Activated naive CD8-positive, alpha-beta T cell treated with anti-CD3 and anti-CD28 coated beads, Interleukin-2, amount 10 ng/mL, durations not matched to agents 7 days and 5 days (primary cell): Measurements from ENCODE around the gene ART4. TPM values are rescaled to one million over a fixed set of nuclear protein-coding genes. Genes with fewer than 3 reads are reported as not detected.

ENCODE experiments used
- ATAC-seq: fragments of 150-1000 bp; cut with Tn5 transposase; one replicate; pipeline ENCODE4 v1.10.0; 2021; ENCODE audit warnings: low read depth, moderate library complexity
- POLR2A ChIA-PET: fragments of 350-600 bp; sonication (Branson Sonifier 250); formaldehyde crosslinking; loops from one replicate; lab custom pipeline; 2021; ENCODE audit warnings: antibody characterized with exemption; lab: Charles Lee
- DNase-seq: peaks from one replicate; pipeline ENCODE4 v3.0.0; 2021
- H3K27ac Mint-ChIP-seq: one replicate; pipeline ENCODE4 v1.8.0; 2022; ENCODE audit warnings: mild to moderate bottlenecking, mixed read lengths
- H3K27me3 Mint-ChIP-seq: one replicate; pipeline ENCODE4 v1.8.0; 2022; ENCODE audit warnings: mild to moderate bottlenecking, moderate library complexity, mixed read lengths
- H3K36me3 Mint-ChIP-seq: one replicate; pipeline ENCODE4 v1.8.0; 2021; ENCODE audit warnings: mild to moderate bottlenecking, mixed read lengths
- H3K4me1 Mint-ChIP-seq: one replicate; pipeline ENCODE4 v1.8.0; 2021; ENCODE audit warnings: mixed read lengths
- H3K4me3 Mint-ChIP-seq: one replicate; pipeline ENCODE4 v1.8.0; 2022; ENCODE audit warnings: mild to moderate bottlenecking, moderate library complexity, mixed read lengths
- H3K9me3 Mint-ChIP-seq: one replicate; pipeline ENCODE4 v1.8.0; 2021; ENCODE audit warnings: mixed read lengths
- total RNA-seq, 2 experiments: library from RNA; stranded (reverse); gene quantifications; one replicate each; pipeline ENCODE4 v1.2.3, GENCODE V29; 2021

The ART4 gene
- not detected for total RNA-seq

- Mint-ChIP-seq H3K27ac (no peak within 1 kb of the TSS), H3K4me3 (no peak within 1 kb of the TSS), H3K27me3 (peaks cover 5% of the 10 kb centered on the region), H3K36me3 (peaks cover 2% of the 10 kb centered on the region), H3K4me1 (peaks cover 6% of the 10 kb centered on the region), H3K9me3 (no peaks in the 10 kb centered on the region)
- POLR2A ChIA-PET: no interaction called here
- DNase-seq: no peak
- ATAC-seq: no peak
These were observed at the start of gene ART4 for GRCh38 chr12:14843425-14843887. Gene ART4, minus strand, starts transcription at chr12:14843526. Its CDS starts 413 bp downstream, at chr12:14843113.

DNA sequence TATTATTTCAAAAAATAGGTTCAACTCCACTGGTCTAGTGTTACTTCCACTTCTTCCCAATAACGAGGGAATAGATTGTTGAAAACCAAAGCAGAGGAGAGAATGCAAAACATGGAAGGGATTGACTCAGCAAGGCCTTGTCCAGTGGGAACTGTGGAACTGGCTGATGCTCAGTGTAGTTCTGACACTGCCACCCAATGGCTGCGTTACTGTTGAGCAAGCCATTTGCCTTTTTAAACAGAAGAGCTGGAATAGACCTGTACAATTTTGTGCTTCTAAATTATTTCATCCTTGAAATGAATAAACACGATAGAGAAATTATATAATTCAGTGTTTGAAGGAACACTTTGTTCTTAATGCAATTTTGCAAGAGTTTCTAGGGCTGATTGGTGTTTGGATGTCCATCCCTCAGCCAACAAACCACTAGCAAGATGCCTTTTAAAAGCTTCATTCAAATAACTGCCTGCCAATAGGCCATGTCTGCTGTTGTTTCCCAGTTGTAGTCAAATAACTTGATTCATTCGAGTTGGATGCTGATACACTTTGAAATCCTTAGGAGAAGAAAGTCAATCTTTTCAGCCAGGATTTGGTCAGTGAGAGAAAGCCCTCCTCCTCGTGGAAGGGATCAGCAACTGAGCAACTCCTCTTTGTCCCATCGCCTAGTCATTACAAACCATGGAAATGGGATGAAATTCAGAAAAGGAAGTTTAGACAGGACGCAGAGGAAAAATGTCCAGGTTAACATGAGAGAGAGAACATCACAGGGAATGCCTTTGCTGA is 49.6 kb upstream of the ART4 start:
- Mint-ChIP-seq H3K4me1 (no peaks in the 10 kb centered on the region), H3K27me3 (peaks cover 9% of the 10 kb centered on the region), H3K4me3 (no peak overlapping the region), H3K27ac (no peak overlapping the region), H3K36me3 (peaks cover 2% of the 10 kb centered on the region), H3K9me3 (no peaks in the 10 kb centered on the region)
- no peak for ATAC-seq
- POLR2A ChIA-PET: no interaction called here
- DNase-seq: no peak

DNA sequence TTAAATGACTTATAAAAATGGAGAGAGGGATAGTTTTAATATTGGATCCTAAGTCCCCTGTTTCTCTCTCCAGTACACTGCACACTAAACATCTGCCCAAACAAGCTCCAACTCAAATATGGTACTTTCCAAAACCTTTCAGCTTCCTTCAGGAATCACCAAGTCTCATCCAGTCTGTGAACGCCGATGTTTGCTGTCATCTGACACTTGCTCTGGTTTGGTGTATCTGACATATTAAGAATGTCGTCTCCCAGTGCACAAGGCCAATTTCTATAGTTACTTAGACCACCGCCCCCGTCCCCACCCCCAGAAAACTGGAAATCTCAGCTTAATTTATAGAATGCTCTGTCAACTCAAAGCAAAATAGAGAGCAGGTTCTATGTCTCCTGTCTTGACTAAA is 47.4 kb upstream of the ART4 start:
- H3K9me3 Mint-ChIP-seq: no peaks in the 10 kb centered on the region
- H3K4me3 Mint-ChIP-seq: no peak overlapping the region
- H3K27ac Mint-ChIP-seq: no peak overlapping the region
- H3K36me3 Mint-ChIP-seq: peaks cover 2% of the 10 kb centered on the region
- no peak for DNase-seq
- no peak for ATAC-seq
- peaks cover 3% of the 10 kb centered on the region for H3K4me1 Mint-ChIP-seq
- H3K27me3 Mint-ChIP-seq: peaks cover 12% of the 10 kb centered on the region
- POLR2A ChIA-PET: no interaction called here

DNA sequence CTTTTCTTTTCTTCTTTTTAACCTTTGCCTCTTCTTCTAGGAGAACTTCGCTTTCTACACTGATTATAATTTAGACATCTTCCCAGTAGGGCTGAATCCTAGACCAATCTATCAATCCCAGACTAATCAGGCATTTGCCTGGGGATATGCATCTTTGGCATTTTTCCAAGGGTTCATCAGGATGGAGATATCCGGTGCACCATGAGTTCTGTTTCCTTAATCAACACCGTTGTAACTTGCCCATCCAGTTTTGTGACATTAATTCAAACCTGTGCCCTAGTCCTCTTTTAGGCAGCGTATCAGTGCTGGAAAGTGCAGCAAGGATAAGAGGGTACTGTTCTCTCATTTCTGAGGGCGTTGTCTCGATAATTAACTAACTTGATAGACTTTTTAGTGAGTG is 42.9 kb upstream of the ART4 start:
- peaks cover 12% of the 10 kb centered on the region for H3K27me3 Mint-ChIP-seq
- DNase-seq (no peak), ATAC-seq (no peak)
- no peak overlapping the region for H3K4me3 Mint-ChIP-seq
- peaks cover 11% of the 10 kb centered on the region for H3K4me1 Mint-ChIP-seq
- H3K9me3 Mint-ChIP-seq: no peaks in the 10 kb centered on the region
- POLR2A ChIA-PET: no interaction called here
- H3K27ac Mint-ChIP-seq: no peak overlapping the region
- H3K36me3 Mint-ChIP-seq: peaks cover 5% of the 10 kb centered on the region

GRCh38 chr12:14885718-14886221 is 42.4 kb upstream of the ART4 start, which contains the start of gene MGP:
Gene MGP, minus strand, starts transcription at chr12:14885854. Its CDS starts 63 bp downstream, at chr12:14885791.
- H3K4me3 Mint-ChIP-seq: peak within 1 kb of the TSS; percentile 51
- POLR2A ChIA-PET: no interaction called here
- no peak for ATAC-seq
- H3K9me3 Mint-ChIP-seq: peaks cover 3% of the 10 kb centered on the region
- peaks cover 12% of the 10 kb centered on the region for H3K27me3 Mint-ChIP-seq
- peaks cover 14% of the 10 kb centered on the region for H3K4me1 Mint-ChIP-seq
- no peak within 1 kb of the TSS for H3K27ac Mint-ChIP-seq
- peaks cover 8% of the 10 kb centered on the region for H3K36me3 Mint-ChIP-seq
- no peak for DNase-seq

DNA sequence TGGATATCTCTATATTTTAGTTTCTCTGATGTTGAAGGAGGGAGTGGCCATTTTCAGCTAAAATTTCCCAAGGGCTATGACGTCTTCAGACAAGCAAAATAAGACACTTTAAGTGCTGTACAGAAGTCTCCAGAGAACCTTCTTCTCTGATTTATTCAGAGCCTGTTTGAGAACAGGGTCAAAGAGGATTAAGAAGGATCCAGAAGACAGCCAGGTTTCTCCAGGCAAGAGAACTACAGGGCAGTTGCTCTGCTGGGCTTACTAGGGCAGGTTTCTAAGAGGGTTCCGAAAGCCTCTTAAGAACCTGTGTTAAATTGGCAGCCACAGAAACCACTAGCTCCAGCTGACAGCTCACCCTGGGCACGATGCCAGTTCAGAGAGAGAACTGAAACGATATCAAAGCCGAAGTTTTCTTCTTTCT is 41.1 kb upstream of the ART4 start:
- H3K27ac Mint-ChIP-seq: peak overlapping the region; percentile 1
- H3K4me3 Mint-ChIP-seq: peak overlapping the region; percentile 51

GRCh38 chr12:14883686-14884085 is 40.4 kb upstream of the ART4 start:
- ATAC-seq: no peak
- Mint-ChIP-seq H3K4me1 (peaks cover 15% of the 10 kb centered on the region), H3K36me3 (peaks cover 12% of the 10 kb centered on the region), H3K9me3 (peaks cover 5% of the 10 kb centered on the region), H3K27ac (no peak overlapping the region), H3K27me3 (peaks cover 10% of the 10 kb centered on the region), H3K4me3 (no peak overlapping the region)
- POLR2A ChIA-PET: interaction anchor here (1.1 to 1.4 kb wide), 2 partner anchors 78 to 112 kb away, joined by 3 read pairs; partner anchors contain the start of gene ARHGDIB
- DNase-seq: no peak

More for the DNA sequence above, 41.1 kb upstream of the ART4 start:
- peaks cover 12% of the 10 kb centered on the region for H3K27me3 Mint-ChIP-seq
- H3K36me3 Mint-ChIP-seq: peaks cover 12% of the 10 kb centered on the region
- DNase-seq (peak; percentile 55), ATAC-seq (peak; percentile 87)
- H3K9me3 Mint-ChIP-seq: peaks cover 5% of the 10 kb centered on the region
- H3K4me1 Mint-ChIP-seq: peaks cover 15% of the 10 kb centered on the region
- POLR2A ChIA-PET: interaction anchor here (1.1 to 1.4 kb wide), 2 partner anchors 77 to 113 kb away, joined by 3 read pairs; partner anchors contain the start of gene ARHGDIB

DNA sequence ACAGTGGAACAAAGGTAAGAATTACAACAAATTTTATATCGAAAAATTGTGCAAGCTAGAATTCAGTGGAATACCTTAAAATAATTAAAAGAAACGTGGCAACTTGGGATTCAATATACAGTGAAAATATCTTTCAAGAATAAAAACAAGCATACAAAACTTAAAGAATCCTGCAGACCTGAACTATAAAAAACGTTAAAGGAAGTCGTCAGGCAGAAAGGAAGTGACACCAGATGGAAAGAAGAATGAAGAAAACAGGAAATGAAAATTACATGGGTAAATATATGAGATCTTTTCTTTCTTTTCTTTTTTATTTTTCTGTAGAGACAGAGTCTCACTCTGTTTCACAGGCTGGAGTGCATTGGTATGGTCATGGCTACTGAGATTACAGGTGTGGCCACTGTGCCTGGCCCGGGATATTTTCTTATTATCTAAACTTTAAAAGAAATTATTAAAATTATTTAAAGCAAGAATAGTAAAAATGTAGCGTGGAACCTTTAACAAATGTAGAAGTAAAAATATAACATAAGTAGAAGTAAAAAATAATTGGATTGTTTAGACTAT is 37.6 kb upstream of the ART4 start:
- POLR2A ChIA-PET: no interaction called here
- Mint-ChIP-seq H3K9me3 (peaks cover 5% of the 10 kb centered on the region), H3K27ac (peak overlapping the region; percentile 64), H3K4me1 (peaks cover 14% of the 10 kb centered on the region), H3K36me3 (peaks cover 10% of the 10 kb centered on the region), H3K4me3 (peak overlapping the region; percentile 27), H3K27me3 (peaks cover 2% of the 10 kb centered on the region)
- DNase-seq: no peak
- ATAC-seq: no peak

DNA sequence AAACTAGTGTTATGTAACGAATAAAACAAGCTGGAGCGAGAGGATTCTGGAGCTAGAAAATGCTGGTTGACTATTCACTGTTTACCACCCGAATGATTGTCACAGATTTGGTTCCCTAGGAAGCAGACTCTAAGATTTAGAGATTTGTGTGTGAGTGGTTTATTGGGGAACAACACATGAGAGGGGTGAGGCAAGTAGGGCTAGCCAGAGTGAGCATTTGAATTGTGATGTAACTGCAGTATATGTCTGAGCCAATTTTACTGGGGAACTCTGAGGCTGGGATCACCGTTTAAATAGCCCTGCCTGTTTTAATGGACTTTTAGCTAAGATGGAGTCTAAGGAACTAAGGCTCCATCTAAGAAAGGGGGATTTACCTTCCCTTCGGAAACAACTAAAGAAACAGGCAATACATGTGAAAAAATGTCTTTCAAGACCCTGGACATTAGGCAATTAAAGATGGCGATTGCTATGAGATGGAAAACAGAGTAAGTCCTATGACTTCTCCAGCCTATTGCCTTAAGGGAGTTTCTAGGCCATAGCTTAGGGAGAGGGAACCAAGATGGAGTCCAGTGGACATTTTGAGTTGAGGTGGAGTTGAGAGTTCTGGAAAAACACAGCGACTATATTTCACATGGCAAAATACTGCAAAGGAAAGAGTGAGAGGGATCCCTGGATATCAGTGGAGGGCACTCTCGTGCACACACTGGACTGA is 36.1 kb upstream of the ART4 start:
- H3K4me1 Mint-ChIP-seq: peaks cover 6% of the 10 kb centered on the region
- H3K4me3 Mint-ChIP-seq: no peak overlapping the region
- peaks cover 10% of the 10 kb centered on the region for H3K36me3 Mint-ChIP-seq
- no peak overlapping the region for H3K27ac Mint-ChIP-seq
- POLR2A ChIA-PET: no interaction called here
- peaks cover 2% of the 10 kb centered on the region for H3K27me3 Mint-ChIP-seq
- DNase-seq (no peak), ATAC-seq (no peak)
- peaks cover 5% of the 10 kb centered on the region for H3K9me3 Mint-ChIP-seq

DNA sequence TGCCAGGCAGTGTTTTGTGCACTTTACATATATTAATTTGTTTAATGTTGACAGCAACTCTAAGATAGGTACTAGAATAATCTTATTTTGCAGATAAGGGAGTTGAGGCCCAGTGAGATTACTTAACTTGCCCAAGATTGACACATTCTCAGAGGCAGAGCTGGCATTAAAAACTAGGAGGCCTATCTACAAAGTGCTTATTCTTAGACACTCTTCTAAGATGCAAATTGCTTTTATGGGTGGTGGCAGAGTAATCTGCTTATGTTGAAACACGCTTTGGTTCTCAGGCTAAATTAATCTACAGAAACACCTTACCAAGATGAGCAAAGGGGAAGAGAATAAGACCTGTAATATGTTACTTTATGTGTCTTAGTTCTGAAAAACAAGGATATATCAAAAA is 35.2 kb upstream of the ART4 start:
- POLR2A ChIA-PET: no interaction called here
- H3K4me3 Mint-ChIP-seq: no peak overlapping the region
- peaks cover 4% of the 10 kb centered on the region for H3K4me1 Mint-ChIP-seq
- peaks cover 12% of the 10 kb centered on the region for H3K36me3 Mint-ChIP-seq
- H3K9me3 Mint-ChIP-seq: peaks cover 5% of the 10 kb centered on the region
- peaks cover 2% of the 10 kb centered on the region for H3K27me3 Mint-ChIP-seq
- no peak overlapping the region for H3K27ac Mint-ChIP-seq
- DNase-seq (no peak), ATAC-seq (no peak)

- no peak for DNase-seq
- no peak overlapping the region for H3K4me3 Mint-ChIP-seq
- no peaks in the 10 kb centered on the region for H3K27me3 Mint-ChIP-seq
- H3K9me3 Mint-ChIP-seq: peaks cover 5% of the 10 kb centered on the region
- peaks cover 8% of the 10 kb centered on the region for H3K36me3 Mint-ChIP-seq
- POLR2A ChIA-PET: no interaction called here
- H3K27ac Mint-ChIP-seq: no peak overlapping the region
- ATAC-seq: no peak
- peaks cover 4% of the 10 kb centered on the region for H3K4me1 Mint-ChIP-seq
These were observed 33.5 kb upstream of the ART4 start for GRCh38 chr12:14876833-14877232.

DNA sequence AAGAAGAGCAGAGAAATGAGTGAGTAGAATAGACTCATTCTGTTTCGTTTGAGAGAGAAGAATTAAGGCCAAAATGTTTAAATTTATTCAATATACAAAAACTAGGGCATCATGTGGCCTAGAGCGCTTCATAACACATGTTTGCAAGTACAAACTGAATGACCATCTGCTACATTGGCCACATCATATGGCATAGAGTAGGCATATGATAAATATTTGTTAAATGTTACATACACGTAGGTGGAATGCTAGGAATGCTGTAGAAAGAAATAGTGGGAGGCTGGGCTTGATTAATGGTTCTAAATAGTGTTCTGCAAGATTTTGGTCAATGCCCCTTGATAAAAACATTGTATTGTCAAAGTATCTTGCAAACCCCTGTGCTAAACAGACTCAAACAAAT is 31.6 kb upstream of the ART4 start:
- Mint-ChIP-seq H3K4me3 (no peak overlapping the region), H3K27ac (no peak overlapping the region), H3K4me1 (peaks cover 2% of the 10 kb centered on the region), H3K9me3 (peaks cover 3% of the 10 kb centered on the region), H3K27me3 (no peaks in the 10 kb centered on the region), H3K36me3 (peaks cover 2% of the 10 kb centered on the region)
- POLR2A ChIA-PET: no interaction called here
- DNase-seq (no peak), ATAC-seq (no peak)

GRCh38 chr12:14873440-14874185 is 30.3 kb upstream of the ART4 start:
- peaks cover 2% of the 10 kb centered on the region for H3K36me3 Mint-ChIP-seq
- no peak for ATAC-seq
- no peaks in the 10 kb centered on the region for H3K27me3 Mint-ChIP-seq
- H3K4me1 Mint-ChIP-seq: peaks cover 3% of the 10 kb centered on the region
- no peak overlapping the region for H3K27ac Mint-ChIP-seq
- no peak overlapping the region for H3K4me3 Mint-ChIP-seq
- POLR2A ChIA-PET: no interaction called here
- no peak for DNase-seq
- no peaks in the 10 kb centered on the region for H3K9me3 Mint-ChIP-seq
